ENCODE measurements around the gene UNC5C.
"Not testable (repeated sequence)": the region's sequence is repeated elsewhere in the genome, so short reads cannot be mapped to it uniquely, and the experiment has no call there.

UNC5C gene

DNA sequence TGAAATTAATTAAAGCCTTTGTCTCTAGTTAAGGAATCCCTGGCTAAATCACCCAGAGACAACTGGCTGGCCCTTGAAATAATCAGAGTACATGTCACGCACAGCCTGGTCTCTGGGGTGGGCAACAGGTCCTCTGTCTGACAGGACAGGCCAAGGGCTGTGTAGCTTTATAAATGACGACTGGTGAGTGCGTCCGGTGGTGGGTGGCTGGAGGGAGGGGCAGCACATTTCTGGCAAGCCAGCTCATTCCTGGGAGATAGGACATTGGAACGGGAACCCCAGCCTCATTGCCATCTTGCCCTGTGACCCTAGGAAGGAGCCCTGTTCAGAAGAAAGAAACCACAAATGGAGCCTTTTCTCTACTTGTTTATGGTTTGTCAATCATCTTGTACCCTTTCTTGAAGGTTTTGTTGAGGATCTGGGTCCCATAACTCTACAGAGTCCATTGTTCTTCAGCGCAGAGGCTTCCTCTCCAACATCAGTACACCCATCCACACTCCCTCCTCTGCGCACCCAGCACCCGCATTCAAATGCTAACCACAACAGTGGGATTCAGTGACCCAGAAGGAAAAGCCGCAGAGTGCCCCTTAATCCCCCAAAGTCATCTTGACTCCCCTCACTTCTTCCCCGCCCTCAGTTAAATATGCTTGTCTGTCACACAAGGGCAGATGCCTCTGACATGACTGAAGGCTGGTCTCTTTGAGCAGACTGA, 368.1 kb downstream of the UNC5C start:
- no peak for DNase-seq (ENCODE audit: low spot score)

- DNase-seq (ENCODE audit: low spot score) = no peak
Measured at GRCh38 chr4:95178938-95179337, 369.8 kb downstream of the UNC5C start.

DNA sequence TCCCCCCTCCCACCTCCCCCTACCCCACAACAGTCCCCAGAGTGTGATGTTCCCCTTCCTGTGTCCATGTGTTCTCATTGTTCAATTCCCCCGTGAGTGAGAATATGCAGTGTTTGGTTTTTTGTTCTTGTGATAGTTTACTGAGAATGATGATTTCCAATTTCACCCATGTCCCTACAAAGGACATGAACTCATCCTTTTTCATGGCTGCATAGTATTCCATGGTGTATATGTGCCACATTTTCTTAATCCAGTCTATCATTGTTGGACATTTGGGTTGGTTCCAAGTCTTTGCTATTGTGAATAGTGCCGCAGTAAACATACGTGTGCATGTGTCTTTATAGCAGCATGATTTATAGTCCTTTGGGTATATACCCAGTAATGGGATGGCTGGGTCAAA, 377.4 kb downstream of the UNC5C start:
- not testable (repeated sequence) for DNase-seq (ENCODE audit: low spot score)

DNA sequence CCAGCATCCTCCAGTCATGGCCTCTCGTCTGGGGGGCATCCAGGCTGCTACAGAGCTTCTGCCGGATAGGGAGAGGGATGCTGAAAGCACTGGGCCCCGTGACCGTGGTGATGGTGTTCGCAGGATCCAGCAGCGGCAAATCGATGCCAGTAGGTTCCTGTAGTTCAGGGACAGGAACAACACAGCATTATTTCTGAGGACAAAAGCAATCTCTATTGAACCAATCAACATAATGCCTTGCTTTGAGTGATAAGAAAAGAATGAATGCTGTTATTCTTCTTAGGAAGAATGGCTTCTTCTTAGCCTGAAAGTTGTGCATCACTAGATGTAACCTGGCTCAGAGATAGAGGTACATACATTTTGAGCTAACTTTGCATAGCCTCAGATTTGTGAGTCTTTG, 378.6 kb downstream of the UNC5C start:
- no peak for DNase-seq (ENCODE audit: low spot score)

GRCh38 chr4:95167805-95168204, 381.0 kb downstream of the UNC5C start:
- DNase-seq (ENCODE audit: low spot score) = no peak

GRCh38 chr4:95165926-95166524, 382.7 kb downstream of the UNC5C start:
- DNase-seq (ENCODE audit: low spot score) = peak; percentile 74

- DNase-seq (ENCODE audit: low spot score) = no peak
Measured at GRCh38 chr4:95162867-95163266, 385.9 kb downstream of the UNC5C start.

DNA sequence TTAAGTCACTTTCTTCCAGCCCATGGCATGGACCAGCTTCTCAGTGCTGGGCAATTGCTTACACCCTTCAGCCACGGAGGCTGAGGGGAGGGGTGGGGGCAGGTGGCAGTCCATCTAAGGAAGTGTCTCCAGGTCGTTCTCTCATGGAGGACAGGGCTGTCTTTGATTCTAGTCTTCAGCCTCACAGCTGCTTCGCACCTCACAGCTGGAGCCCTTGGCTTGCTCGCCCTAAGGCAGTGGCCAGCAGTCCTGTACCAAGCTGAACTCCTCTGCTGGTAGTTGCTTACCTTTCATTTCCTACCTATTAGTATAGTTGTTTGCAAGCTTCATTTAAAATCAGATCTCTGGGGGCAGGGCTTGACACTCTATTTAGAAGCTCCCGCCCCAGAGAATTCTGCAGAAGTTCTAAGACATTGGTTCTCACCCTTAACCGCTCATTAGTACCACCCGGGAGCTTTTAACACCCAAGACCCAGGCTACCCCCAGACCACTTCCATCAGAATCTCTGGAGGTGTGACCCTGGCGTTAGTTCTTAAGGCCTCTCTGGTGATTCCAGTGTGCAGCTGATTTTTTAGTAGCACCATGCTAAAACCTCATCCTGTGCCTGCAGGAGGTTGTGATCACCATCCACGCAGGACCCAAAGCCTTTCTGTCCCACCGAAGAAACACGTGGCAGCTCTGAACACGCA, 386.8 kb downstream of the UNC5C start:
- DNase-seq (ENCODE audit: low spot score) = no peak

- DNase-seq (ENCODE audit: low spot score) = no peak
Measured at GRCh38 chr4:95159384-95159783, 389.4 kb downstream of the UNC5C start.

GRCh38 chr4:95158626-95159025, 390.1 kb downstream of the UNC5C start:
- DNase-seq (ENCODE audit: low spot score) = no peak

GRCh38 chr4:95158045-95158444, 390.7 kb downstream of the UNC5C start:
- DNase-seq (ENCODE audit: low spot score) = no peak

GRCh38 chr4:95157596-95157995, 391.2 kb downstream of the UNC5C start:
- no peak for DNase-seq (ENCODE audit: low spot score)

DNA sequence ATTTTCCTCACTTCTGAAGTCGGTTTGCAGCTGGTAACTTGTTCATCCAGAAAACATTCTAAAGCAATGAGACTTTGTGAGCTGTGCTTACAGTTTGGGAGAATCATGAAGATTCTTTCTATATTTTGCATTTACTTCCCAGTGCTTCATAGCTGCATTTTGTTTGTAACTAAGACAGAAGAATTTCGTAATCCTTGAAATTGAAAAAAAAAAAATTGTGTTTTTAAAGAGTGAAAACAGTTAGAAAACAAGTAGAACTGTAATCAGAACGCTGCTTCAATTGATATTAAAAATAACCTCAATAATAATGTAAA, 392.4 kb downstream of the UNC5C start:
- DNase-seq (ENCODE audit: low spot score) = no peak

- DNase-seq (ENCODE audit: low spot score) = peak; percentile 53
Measured at GRCh38 chr4:95155759-95156451, 392.9 kb downstream of the UNC5C start.

DNA sequence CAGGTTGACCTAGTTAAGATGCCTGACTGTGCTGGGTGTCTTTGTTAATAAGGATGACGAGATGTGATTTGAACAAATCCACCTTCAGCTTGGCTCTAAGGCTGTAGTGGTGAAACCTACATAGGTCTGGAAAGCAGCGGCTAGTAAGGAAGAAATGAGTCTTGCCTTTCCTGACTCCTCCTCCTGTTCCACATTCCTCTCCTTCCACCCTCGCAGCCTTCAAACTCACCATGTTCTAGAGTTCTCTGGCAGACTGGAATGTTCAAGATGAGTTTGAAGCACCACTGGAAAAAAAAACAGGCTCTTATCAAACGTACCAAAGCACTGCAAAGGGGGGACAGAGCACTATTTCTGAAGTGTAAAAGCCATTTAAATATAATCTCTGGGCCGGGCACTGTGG, 395.6 kb downstream of the UNC5C start:
- no peak for DNase-seq (ENCODE audit: low spot score)

- DNase-seq (ENCODE audit: low spot score) = no peak
Measured at GRCh38 chr4:95151255-95151654, 397.5 kb downstream of the UNC5C start.

DNA sequence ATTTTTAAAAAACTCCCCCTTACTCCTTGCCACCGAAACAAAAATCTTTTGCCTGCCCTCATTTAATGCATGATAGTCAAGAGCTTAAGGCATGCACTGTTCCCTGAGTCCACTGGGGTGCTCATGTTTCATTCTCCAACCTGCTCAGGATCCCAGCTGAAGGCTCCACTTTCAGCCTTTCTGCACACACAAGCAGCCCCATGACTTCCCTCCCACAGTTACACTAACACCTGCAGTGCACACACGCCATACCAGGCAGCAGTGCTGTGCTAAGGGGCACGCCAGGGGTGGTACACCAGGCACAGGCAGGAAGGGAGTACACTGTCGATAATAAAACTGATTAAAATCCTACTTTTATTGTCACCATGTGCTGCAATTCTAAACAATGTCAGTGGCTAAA, 405.8 kb downstream of the UNC5C start:
- DNase-seq (ENCODE audit: low spot score) = no peak

DNA sequence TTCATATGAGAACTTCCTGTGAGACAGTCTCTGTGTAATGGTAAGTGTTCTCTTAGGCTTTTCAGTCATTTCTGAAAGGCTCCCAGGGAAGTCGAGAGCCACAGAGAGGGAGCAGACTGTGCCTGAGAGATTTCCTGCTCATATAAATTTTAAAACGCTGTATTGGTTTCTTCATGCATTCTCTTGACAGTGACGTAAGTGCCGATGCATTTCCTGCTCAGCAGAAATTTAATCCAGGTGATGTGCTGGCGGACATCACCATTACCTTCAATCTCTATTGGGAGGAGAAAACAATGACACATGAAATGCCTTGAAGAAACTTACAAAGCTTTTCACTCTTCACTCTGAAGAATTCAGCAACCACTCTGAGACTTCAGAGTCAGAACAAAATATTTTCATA, 407.4 kb downstream of the UNC5C start:
- no peak for DNase-seq (ENCODE audit: low spot score)

- not testable (repeated sequence) for DNase-seq (ENCODE audit: low spot score)
Measured at GRCh38 chr4:95139424-95139823, 409.3 kb downstream of the UNC5C start.

DNA sequence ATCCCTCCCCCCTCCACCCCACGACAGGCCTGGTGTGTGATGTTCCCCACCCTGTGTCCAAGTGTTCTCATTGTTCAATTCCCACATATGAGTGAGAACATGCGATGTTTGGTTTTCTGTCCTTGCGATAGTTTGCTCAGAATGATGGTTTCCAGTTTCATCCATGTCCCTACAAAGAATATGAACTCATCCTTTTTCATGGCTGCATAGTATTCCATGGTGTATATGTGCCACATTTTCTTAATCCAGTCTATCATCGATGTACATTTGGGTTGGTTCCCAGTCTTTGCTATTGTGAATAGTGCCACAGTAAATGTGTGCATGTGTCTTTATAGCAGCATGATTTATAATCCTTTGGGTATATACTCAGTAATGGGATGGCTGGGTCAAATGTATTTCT, 414.8 kb downstream of the UNC5C start:
- not testable (repeated sequence) for DNase-seq (ENCODE audit: low spot score)

DNA sequence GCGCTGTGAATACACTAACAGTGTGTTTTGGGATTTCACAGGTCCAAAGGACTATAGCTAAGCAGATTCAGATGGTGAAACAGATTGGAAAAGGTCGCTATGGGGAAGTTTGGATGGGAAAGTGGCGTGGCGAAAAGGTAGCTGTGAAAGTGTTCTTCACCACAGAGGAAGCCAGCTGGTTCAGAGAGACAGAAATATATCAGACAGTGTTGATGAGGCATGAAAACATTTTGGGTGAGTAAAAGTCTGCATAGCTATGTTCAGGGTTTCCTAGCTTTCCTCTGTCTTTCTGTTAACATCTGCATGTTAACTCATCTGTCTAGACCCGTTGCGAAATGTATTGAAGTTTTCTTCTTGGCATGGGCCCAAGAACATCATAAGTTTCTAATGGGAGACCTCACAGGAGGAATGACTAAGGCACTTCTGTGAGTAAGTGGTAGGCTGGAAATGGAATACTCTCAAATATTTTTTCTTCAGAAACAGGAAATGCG, 418.9 kb downstream of the UNC5C start:
- DNase-seq (ENCODE audit: low spot score) = peak; percentile 85

- DNase-seq (ENCODE audit: low spot score) = no peak
Measured at GRCh38 chr4:95129031-95129430, 419.7 kb downstream of the UNC5C start.

Measured in COLO829 (cell line).